Adrenal gland (tissue), 19 donors: ENCODE results near the gene SLC43A2. TPM values are rescaled to one million over a fixed set of nuclear protein-coding genes. Genes with fewer than 3 reads are reported as not detected.
"Not testable (repeated sequence)": the region's sequence is repeated elsewhere in the genome, so short reads cannot be mapped to it uniquely, and the experiment has no call there.

Experiments
- DNase-seq, 7 donors: peaks; one replicate each; pipeline ENCODE4 v3.0.0-alpha.2; 2019 to 2020
- H3K27ac ChIP-seq, 5 donors: fragments of 200-600 bp; sonication (generic) in 4 of 5; 1 replicate in 3 of 5; 2 replicates in 2 of 5; pipeline versions ENCODE4 v1.5.1 to v1.8.0; 2016 to 2020; ENCODE audit warnings: mild to moderate bottlenecking in 1 of 5
- H3K27me3 ChIP-seq: fragments of 200-600 bp; 2 replicates; pipeline ENCODE4 v1.8.0; 2021
- H3K36me3 ChIP-seq, 2 donors: fragments of 200-600 bp; replicated peaks in 1 of 2; 1 replicate in 1 of 2; 2 replicates in 1 of 2; pipeline versions ENCODE4 v1.5.1 to v1.8.0; 2018 to 2022
- H3K4me1 ChIP-seq, 2 donors: fragments of 200-600 bp; replicated peaks in 1 of 2; 1 replicate in 1 of 2; 2 replicates in 1 of 2; pipeline versions ENCODE4 v1.5.1 to v1.8.0; 2018 to 2021
- H3K4me3 ChIP-seq, 4 donors: fragments of 200-600 bp; sonication (generic) in 3 of 4; one replicate each; pipeline ENCODE4 v1.5.1; 2016 to 2018
- H3K9me3 ChIP-seq, 3 donors: fragments of 200-600 bp; sonication (generic) in 1 of 3; replicated peaks in 1 of 3; 1 replicate in 2 of 3; 2 replicates in 1 of 3; pipeline versions ENCODE4 v1.5.1 to v1.8.0; 2016 to 2021
- CTCF ChIP-seq, 6 experiments: fragments of 450-650 bp in 4 of 6; fragments of 200-600 bp in 2 of 6; sonication (generic) in 1 of 6; IDR thresholded peaks; 1 replicate in 5 of 6; 2 replicates in 1 of 6; pipeline versions ENCODE4 v1.5.1 to v1.8.0; 2016 to 2021; ENCODE audit warnings: antibody characterized with exemption in 6 of 6, mild to moderate bottlenecking in 2 of 6, moderate library complexity in 1 of 6
- POLR2A ChIP-seq, 2 donors: fragments of 450-650 bp; IDR thresholded peaks; one replicate each; pipeline ENCODE4 v1.6.1; 2017; ENCODE audit warnings: antibody characterized with exemption in 2 of 2, mild to moderate bottlenecking in 2 of 2, moderate library complexity in 1 of 2
- WGBS, 4 donors: extraction: QIAGEN DNeasy Blood & Tissue Kit in 2 of 4; methylation state at CpG; one replicate each; pipeline versions ENCODE4 v1.1.5 to v1.1.7; 2013 to 2017; 5-methylcytosine and 5-hydroxymethylcytosine counted together
- intact Hi-C, 2 donors: fragments of 100-400 bp; cut with DNase I; formaldehyde crosslinking; loops; one replicate each; pipeline versions ENCODE4 v1.14.1 to v1.15.0; 2022 to 2023
- long read RNA-seq, 10 donors: library from polyadenylated mRNA in 3 of 10; unstranded in 2 of 10; stranded (forward) in 1 of 10; transcript quantifications; one replicate each; pipeline ENCODE4 v2.0.0 and lab custom pipeline, GENCODE V29; 2021 to 2026
- polyA plus RNA-seq, 3 donors: library from polyadenylated mRNA; stranded (reverse); fragments of 200-250 nt in 2 of 3; fragments of 350-450 nt in 1 of 3; fragmentation: Illumina TruSeq in 1 of 3; extraction: RNeasy Lipid Tissue Mini Kit (QIAGEN cat#74804) in 1 of 3; gene quantifications; one replicate each; pipeline ENCODE4 v1.2.3, GENCODE V29; 2013 to 2014
- total RNA-seq, 9 donors: library from RNA; depleted of rRNA in 4 of 9; stranded (reverse); fragments of >200 nt in 4 of 9; fragments of 120-200 nt in 1 of 9; fragmentation: NEBNext Ultra II Directional in 1 of 9; extraction: Animal tissue kit (Norgen Biotek cat#: 25700) in 1 of 9; gene quantifications; one replicate each; pipeline versions ENCODE4 v1.1.0 to v1.2.4, GENCODE V29; 2013 to 2023
- donor health status: healthy with polysubstance abuse.
- donor health status: Bipolar disorder and iron deficiency.
- donor health status: DM: yes; HTN: yes; CAD: no.
- donor health status: DM: no; HTN: no; CAD: no.
- donor health status: DM: no; HTN: no; CAD: no.
- donor health status: DM: yes; HTN: yes; CAD: no.

SLC43A2 gene
- total RNA-seq: 10 to 100 TPM in 8 of 9 donors, 1 to 10 TPM in 1; 4.8 to 32.5 (median 18.4) TPM
- 10 to 100 TPM in 1 of 3 donors, 1 to 10 TPM in 2; 6.8 to 17.2 (median 7.5) TPM for polyA plus RNA-seq
- long read RNA-seq, donor 1: 0 reads
- long read RNA-seq, donor 2, full-length matches to known transcripts: 2 of 2 reads
- long read RNA-seq, donor 2, partial matches to known transcripts: 0 of 2 reads
- long read RNA-seq, donor 2, other reads (novel, unspliced or antisense): 0 of 2 reads
- long read RNA-seq, donor 3: 0 reads
- long read RNA-seq, donor 4: 0 reads
- long read RNA-seq, donor 5, full-length matches to known transcripts: 42 of 80 reads
- long read RNA-seq, donor 5, partial matches to known transcripts: 9 of 80 reads
- long read RNA-seq, donor 5, other reads (novel, unspliced or antisense): 29 of 80 reads
- long read RNA-seq, donor 6, full-length matches to known transcripts: 2 of 5 reads
- long read RNA-seq, donor 6, partial matches to known transcripts: 0 of 5 reads
- long read RNA-seq, donor 6, other reads (novel, unspliced or antisense): 3 of 5 reads
- long read RNA-seq, donor 7, full-length matches to known transcripts: 1 of 1 reads
- long read RNA-seq, donor 7, partial matches to known transcripts: 0 of 1 reads
- long read RNA-seq, donor 7, other reads (novel, unspliced or antisense): 0 of 1 reads
- long read RNA-seq, donor 8, full-length matches to known transcripts: 3 of 3 reads
- long read RNA-seq, donor 8, partial matches to known transcripts: 0 of 3 reads
- long read RNA-seq, donor 8, other reads (novel, unspliced or antisense): 0 of 3 reads
- long read RNA-seq, donor 9, partial matches to known transcripts: 0 of 1 reads
- long read RNA-seq, donor 9, other reads (novel, unspliced or antisense): 0 of 1 reads
- long read RNA-seq, donor 10: 0 reads

- TF ChIP-seq CTCF (IDR thresholded peaks at IDR 0.05) (no peak), POLR2A (IDR thresholded peaks at IDR 0.05) (peak in 1 of 2 donors; percentile 6)
- peak; percentile 67 to 87 (median 77) for DNase-seq
- WGBS, 4 donors: 0 to 1% (median 1%) methylated on average over 32 to 95 of the region's 95 CpGs
- Histone ChIP-seq H3K27ac (peak within 1 kb of the TSS; percentile 53 to 96 (median 71)), H3K27me3 (no peaks in the 10 kb centered on the region), H3K4me3 (peak within 1 kb of the TSS; percentile 2 to 82 (median 53)), H3K9me3 (no peaks in the 10 kb centered on the region), H3K4me1 (peaks cover 10 to 38% of the 10 kb centered on the region in 2 donors), H3K36me3 (no peaks in the 10 kb centered on the region)
- intact Hi-C loops: loop anchor here (2.0 to 5.0 kb wide), 2 partner anchors 51 to 53 kb away; no protein-coding TSS in a partner anchor
These were observed at the start of gene SLC43A2 for GRCh38 chr17:1627982-1628855. SLC43A2 (minus strand) TSS chr17:1628834; CDS start chr17:1627874, 960 bp downstream.

DNA sequence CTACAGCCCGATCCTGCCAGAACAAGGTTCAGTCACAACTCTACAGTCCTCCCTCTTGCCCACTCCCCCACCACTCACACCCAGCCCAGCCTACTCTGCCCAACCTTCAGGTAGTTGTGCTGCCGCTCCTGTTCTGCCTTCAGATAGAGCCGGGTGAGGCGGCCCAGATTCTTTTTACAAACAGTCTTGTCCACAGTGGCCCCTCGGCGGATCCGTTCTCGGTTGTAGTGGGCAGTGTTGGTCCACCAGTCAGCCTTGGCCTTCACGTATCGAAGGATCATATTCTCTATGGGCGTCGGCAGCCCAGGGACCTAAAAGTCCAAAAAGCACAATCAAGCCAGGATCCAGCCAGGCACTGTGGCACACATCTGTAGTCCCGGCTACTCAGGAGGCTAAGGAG lies 47.8 kb upstream of the SLC43A2 start:
- intact Hi-C loops: loop anchor here in 1 of 2 donors (5.0 kb wide), 1 partner anchor 36 kb away; the partner anchor contains the start of gene TLCD2
- H3K9me3 ChIP-seq: no peaks in the 10 kb centered on the region
- no peaks in the 10 kb centered on the region for H3K27me3 ChIP-seq
- H3K27ac ChIP-seq: peak overlapping the region in 2 of 5 donors; percentile 22 to 28
- TF ChIP-seq POLR2A (IDR thresholded peaks at IDR 0.05) (no peak), CTCF (IDR thresholded peaks at IDR 0.05) (no peak)
- WGBS, 4 donors: 88 to 96% (median 92%) methylated on average over 13 of the region's 13 CpGs
- peaks cover 0 to 100% of the 10 kb centered on the region in 2 donors for H3K36me3 ChIP-seq
- no peak for DNase-seq
- H3K4me1 ChIP-seq: no peaks in the 10 kb centered on the region
- no peak overlapping the region for H3K4me3 ChIP-seq

DNA sequence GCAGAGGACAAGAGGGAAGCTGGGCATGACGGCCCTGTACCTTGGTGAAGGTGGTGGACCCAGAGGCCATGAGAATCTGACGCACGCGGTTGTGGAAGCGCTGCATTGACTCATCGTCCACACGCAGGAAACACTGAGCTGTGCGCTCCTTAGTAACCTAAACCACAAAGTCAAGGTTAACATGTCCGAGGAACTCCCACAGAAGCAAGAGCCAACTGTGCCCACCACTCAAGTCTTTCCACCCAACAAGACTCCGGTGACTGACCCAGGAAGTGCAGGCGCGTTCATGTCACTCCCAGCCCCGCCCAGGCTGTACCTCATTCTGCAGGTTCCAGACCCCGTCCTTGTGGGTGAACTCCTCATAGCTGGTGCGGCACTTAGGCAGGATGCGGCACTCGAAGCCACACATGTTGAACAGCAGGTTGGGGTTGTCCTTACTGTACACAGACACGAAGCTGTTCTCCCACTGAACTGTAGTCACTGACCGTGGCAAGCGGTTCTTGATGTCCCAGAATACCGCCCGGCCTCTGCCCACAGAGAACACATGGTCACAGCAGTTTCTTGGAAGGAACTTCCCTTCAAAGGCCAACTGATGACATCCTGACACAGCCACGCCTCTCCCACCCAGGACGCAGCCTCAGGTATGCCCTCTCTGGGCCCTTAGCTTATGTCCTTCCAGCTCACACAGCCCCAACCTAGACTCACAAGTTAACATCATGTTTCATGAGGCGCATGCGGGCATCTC lies 44.6 kb upstream of the SLC43A2 start:
- Histone ChIP-seq H3K27me3 (no peaks in the 10 kb centered on the region), H3K36me3 (peaks cover 0 to 94% of the 10 kb centered on the region in 2 donors), H3K4me1 (peaks cover 0 to 20% of the 10 kb centered on the region in 2 donors), H3K9me3 (no peaks in the 10 kb centered on the region), H3K27ac (peak overlapping the region in 4 of 5 donors; percentile 33 to 92 (median 72)), H3K4me3 (no peak overlapping the region)
- DNase-seq: peak in 6 of 7 donors; percentile 56 to 94 (median 86)
- TF ChIP-seq POLR2A (IDR thresholded peaks at IDR 0.05) (no peak), CTCF (IDR thresholded peaks at IDR 0.05) (no peak)
- 60 to 78% (median 67%) methylated on average over 17 to 26 of the region's 26 CpGs for WGBS, 4 donors
- intact Hi-C loops: no loop called here

DNA sequence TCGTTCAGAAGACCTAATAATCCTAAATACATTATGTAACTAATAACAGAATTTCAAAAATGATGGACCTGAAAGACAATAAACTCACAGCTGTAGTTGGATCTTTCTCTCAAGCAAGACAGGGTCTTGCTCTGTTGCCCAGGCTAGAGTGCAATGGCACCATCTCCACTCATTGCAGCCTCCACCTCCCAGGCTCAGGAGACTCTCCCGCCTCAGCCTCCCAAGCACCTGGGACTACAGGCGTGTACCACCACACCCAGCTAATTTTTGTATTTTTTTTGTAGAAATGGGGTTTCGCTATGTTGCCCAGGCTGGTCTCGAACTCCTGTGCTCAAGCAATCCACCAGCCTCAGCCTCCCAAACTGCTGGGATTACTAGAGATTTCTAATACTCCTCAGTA lies 35.3 kb upstream of the SLC43A2 start:
- H3K27me3 ChIP-seq, H3K9me3 ChIP-seq, H3K27ac ChIP-seq, H3K4me1 ChIP-seq, intact Hi-C loops, DNase-seq, H3K4me3 ChIP-seq: not testable (repeated sequence)
- H3K36me3 ChIP-seq: peaks cover 0 to 98% of the 10 kb centered on the region in 2 donors
- 89 to 91% (median 89%) methylated on average over 4 to 5 of the region's 5 CpGs for WGBS, 4 donors
